ENCODE data around the gene DHX16. TPM values are rescaled to one million over a fixed set of nuclear protein-coding genes. Genes with fewer than 3 reads are reported as not detected.
A peak's percentile ranks its signal among the peaks of the same experiment; 100 is the strongest.

The DHX16 gene
- total and polyA plus RNA-seq, 9 of the 15 experiments (the other 6 are each of a cell fraction or from before 2014, with no cell fraction given) = 14.6 to 66.1 (median 47.5) TPM

DNA sequence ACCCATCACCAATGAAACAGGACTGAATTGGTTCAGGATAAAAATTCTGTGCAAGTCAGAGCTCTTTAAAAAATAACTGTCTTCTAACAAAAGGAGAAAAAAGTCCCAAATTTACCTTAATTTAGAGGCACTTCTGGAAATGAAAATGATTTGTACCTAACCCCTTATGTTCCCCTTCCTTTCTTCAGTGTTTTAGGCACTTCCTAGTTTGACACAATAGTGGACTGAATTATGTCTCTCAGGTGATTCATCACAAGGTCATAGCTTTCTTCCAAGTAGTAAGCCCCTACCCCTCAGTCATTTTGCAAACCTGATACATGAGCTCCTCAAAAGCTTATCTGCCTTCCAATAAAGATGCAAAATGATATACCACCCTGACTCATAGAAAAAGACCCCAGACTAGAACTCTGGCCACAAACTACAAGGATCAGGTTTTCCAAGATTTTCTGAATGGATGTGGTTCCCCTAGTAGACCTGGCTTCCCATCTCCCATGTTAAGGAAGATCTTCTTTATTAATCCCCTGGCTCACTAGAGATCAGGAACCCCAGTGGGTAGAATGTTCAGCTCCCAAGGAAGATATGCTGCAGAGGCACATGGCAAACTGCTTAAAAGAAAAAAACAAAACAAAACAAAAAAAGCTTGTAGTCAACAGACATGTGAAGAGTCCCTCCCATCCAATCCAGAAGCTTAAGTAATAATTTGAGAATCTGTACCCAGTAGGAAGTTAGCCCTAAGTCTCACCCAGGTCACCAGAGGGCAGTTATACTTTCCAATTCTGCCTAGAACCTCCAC, 59.4 kb downstream of the DHX16 start (continued):
- TF ChIP-seq JUN (IDR thresholded peaks at IDR 0.05; ENCODE audit: borderline replicate concordance, low read depth, low read length) (no peak), JUN (CRISPR knock-in tag; IDR thresholded peaks at IDR 0.05; ENCODE audit: borderline replicate concordance) (0 out of 2 replicates have a peak, but pooled peaks have one; percentile 68), ESRRB (CRISPR knock-in tag; IDR thresholded peaks at IDR 0.05; ENCODE audit: borderline replicate concordance) (0 out of 2 replicates have a peak, but pooled peaks have one; percentile 28), ZNF217 (CRISPR knock-in tag; IDR thresholded peaks at IDR 0.05) (no peak), STAT5B (CRISPR knock-in tag; IDR thresholded peaks at IDR 0.05) (0 out of 2 replicates have a peak, but pooled peaks have one; percentile 50), SMARCA4 (IDR thresholded peaks at IDR 0.05) (peak; percentile 46; the same call in 1 of the 2 replicates), ZNF561 (CRISPR knock-in tag; conservative IDR thresholded peaks at IDR 0.05) (no peak), FOXA1 (IDR thresholded peaks at IDR 0.05; ENCODE audit: borderline replicate concordance) (no peak), ZEB2 (IDR thresholded peaks at IDR 0.05) (no peak), FUS (optimal IDR thresholded peaks at IDR 0.05; ENCODE audit: low read depth, low read length) (no peak), CC2D1A (IDR thresholded peaks at IDR 0.05) (no peak), SP2 (IDR thresholded peaks at IDR 0.05; ENCODE audit: extremely low read depth, low read depth, low read length, poor library complexity, severe bottlenecking) (no peak), SOX6 (IDR thresholded peaks at IDR 0.05) (no peak), ZNF764 (CRISPR knock-in tag; IDR thresholded peaks at IDR 0.05; ENCODE audit: low read depth) (no peak), FOXM1 (IDR thresholded peaks at IDR 0.05; ENCODE audit: low read depth) (no peak), FOXM1 (CRISPR knock-in tag; IDR thresholded peaks at IDR 0.05; ENCODE audit: low read depth) (no peak), ZNF224 (CRISPR knock-in tag; IDR thresholded peaks at IDR 0.05) (no peak), ZNF384 (IDR thresholded peaks at IDR 0.05; ENCODE audit: low read depth, low read length) (no peak), MTA2 (IDR thresholded peaks at IDR 0.05; ENCODE audit: low read depth) (no peak), ZNF143 (CRISPR knock-in tag; IDR thresholded peaks at IDR 0.05) (no peak), LCOR (CRISPR knock-in tag; IDR thresholded peaks at IDR 0.05) (no peak), SRSF9 (IDR thresholded peaks at IDR 0.05; ENCODE audit: borderline replicate concordance, low read depth, low read length) (no peak), SIX5 (IDR thresholded peaks at IDR 0.05; ENCODE audit: borderline replicate concordance in 1 of 2, insufficient read depth in 1 of 2, low read depth in 1 of 2, low read length in 2 of 2) (no peak)
- TF ChIP-seq, protein P1, sequence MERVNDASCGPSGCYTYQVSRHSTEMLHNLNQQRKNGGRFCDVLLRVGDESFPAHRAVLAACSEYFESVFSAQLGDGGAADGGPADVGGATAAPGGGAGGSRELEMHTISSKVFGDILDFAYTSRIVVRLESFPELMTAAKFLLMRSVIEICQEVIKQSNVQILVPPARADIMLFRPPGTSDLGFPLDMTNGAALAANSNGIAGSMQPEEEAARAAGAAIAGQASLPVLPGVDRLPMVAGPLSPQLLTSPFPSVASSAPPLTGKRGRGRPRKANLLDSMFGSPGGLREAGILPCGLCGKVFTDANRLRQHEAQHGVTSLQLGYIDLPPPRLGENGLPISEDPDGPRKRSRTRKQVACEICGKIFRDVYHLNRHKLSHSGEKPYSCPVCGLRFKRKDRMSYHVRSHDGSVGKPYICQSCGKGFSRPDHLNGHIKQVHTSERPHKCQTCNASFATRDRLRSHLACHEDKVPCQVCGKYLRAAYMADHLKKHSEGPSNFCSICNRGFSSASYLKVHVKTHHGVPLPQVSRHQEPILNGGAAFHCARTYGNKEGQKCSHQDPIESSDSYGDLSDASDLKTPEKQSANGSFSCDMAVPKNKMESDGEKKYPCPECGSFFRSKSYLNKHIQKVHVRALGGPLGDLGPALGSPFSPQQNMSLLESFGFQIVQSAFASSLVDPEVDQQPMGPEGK (CRISPR knock-in tag; IDR thresholded peaks at IDR 0.05; ENCODE audit: borderline replicate concordance) = no peak
- TF ChIP-seq, protein P2, sequence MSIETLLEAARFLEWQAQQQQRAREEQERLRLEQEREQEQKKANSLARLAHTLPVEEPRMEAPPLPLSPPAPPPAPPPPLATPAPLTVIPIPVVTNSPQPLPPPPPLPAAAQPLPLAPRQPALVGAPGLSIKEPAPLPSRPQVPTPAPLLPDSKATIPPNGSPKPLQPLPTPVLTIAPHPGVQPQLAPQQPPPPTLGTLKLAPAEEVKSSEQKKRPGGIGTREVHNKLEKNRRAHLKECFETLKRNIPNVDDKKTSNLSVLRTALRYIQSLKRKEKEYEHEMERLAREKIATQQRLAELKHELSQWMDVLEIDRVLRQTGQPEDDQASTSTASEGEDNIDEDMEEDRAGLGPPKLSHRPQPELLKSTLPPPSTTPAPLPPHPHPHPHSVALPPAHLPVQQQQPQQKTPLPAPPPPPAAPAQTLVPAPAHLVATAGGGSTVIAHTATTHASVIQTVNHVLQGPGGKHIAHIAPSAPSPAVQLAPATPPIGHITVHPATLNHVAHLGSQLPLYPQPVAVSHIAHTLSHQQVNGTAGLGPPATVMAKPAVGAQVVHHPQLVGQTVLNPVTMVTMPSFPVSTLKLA (conservative IDR thresholded peaks at IDR 0.05) = 0 out of 4 replicates have a peak, but pooled peaks have one; percentile 21 to 22

Measured in K562 (cell line).